Left lung (tissue), 10 donors: ENCODE measurements around the gene PKP4. TPM values are rescaled to one million over a fixed set of nuclear protein-coding genes. Genes with fewer than 3 reads are reported as not detected.

Experiments used
- ATAC-seq: fragments of 200-7000 bp; cut with Tn5 transposase; one replicate; pipeline ENCODE4 v1.9.1; 2020; ENCODE audit warnings: moderate library complexity
- DNase-seq, 4 donors: peaks; one replicate each; pipeline ENCODE4 v3.0.0-alpha.2; 2013 to 2020
- H3K27ac ChIP-seq, 2 donors: fragments of 200-600 bp; sonication (generic) in 1 of 2; one replicate each; pipeline versions ENCODE4 v1.5.0 to v1.8.0; 2020 to 2021
- H3K27me3 ChIP-seq, 2 donors: fragments of 200-600 bp; sonication (generic) in 1 of 2; one replicate each; pipeline versions ENCODE4 v1.5.0 to v1.8.0; 2020 to 2021
- H3K36me3 ChIP-seq, 2 donors: fragments of 200-600 bp; sonication (generic) in 1 of 2; one replicate each; pipeline versions ENCODE4 v1.5.0 to v1.8.0; 2020 to 2021
- H3K4me1 ChIP-seq, 2 donors: fragments of 200-600 bp; one replicate each; pipeline ENCODE4 v1.8.0; 2021
- H3K4me3 ChIP-seq, 2 donors: fragments of 200-600 bp; sonication (generic) in 1 of 2; one replicate each; pipeline versions ENCODE4 v1.5.0 to v1.8.0; 2020 to 2021; ENCODE audit warnings: mild to moderate bottlenecking in 1 of 2
- H3K9me3 ChIP-seq, 2 donors: fragments of 200-600 bp; sonication (generic) in 1 of 2; one replicate each; pipeline versions ENCODE4 v1.5.0 to v1.8.0; 2020 to 2021
- CTCF ChIP-seq, 2 donors: fragments of 200-600 bp; sonication (generic) in 1 of 2; IDR thresholded peaks; one replicate each; pipeline versions ENCODE4 v1.5.0 to v1.8.0; 2021; ENCODE audit warnings: antibody characterized with exemption in 2 of 2
- intact Hi-C, 2 donors: fragments of 100-400 bp; cut with DNase I; formaldehyde crosslinking; loops; one replicate each; pipeline versions ENCODE4 v1.11.2 to v1.14.2; 2022
- polyA plus RNA-seq, 6 donors: library from polyadenylated mRNA; unstranded; fragments of 120-200 nt; gene quantifications; one replicate each; pipeline ENCODE4 v1.2.1, GENCODE V29; 2013; ENCODE audit not compliant: insufficient read length in 6 of 6
- total RNA-seq, 2 donors: library from RNA; stranded (reverse); fragmentation: NEBNext Ultra II Directional; extraction: Animal tissue kit (Norgen Biotek cat#: 25700); gene quantifications; one replicate each; pipeline ENCODE4 v1.2.1, GENCODE V29; 2021
- donor health status: DM: no; HTN: yes; CAD: no.
- donor health status: DM: no; HTN: no; CAD: no.

PKP4 gene
- total and polyA plus RNA-seq, 8 donors = 48.3 to 129 (median 110) TPM

- peak in 1 of 4 donors; percentile 47 for DNase-seq
- Histone ChIP-seq H3K36me3 (no peaks in the 10 kb centered on the region), H3K9me3 (no peaks in the 10 kb centered on the region), H3K4me3 (no peak overlapping the region), H3K27me3 (no peaks in the 10 kb centered on the region), H3K4me1 (peaks cover 15 to 17% of the 10 kb centered on the region in 2 donors), H3K27ac (no peak overlapping the region)
- intact Hi-C loops = no loop called here
- peak; percentile 33 for ATAC-seq
- no peak for TF ChIP-seq CTCF (IDR thresholded peaks at IDR 0.05)
Observed at GRCh38 chr2:158722266-158723105, 265.7 kb downstream of the PKP4 start.

GRCh38 chr2:158723181-158723838 is 266.6 kb downstream of the PKP4 start:
- intact Hi-C loops = no loop called here
- Histone ChIP-seq H3K4me3 (no peak overlapping the region), H3K27me3 (no peaks in the 10 kb centered on the region), H3K27ac (peak overlapping the region; percentile 20 to 73), H3K4me1 (peaks cover 15 to 17% of the 10 kb centered on the region in 2 donors), H3K36me3 (no peaks in the 10 kb centered on the region), H3K9me3 (no peaks in the 10 kb centered on the region)
- peak; percentile 39 for ATAC-seq
- peak in 1 of 4 donors; percentile 59 for DNase-seq
- no peak for TF ChIP-seq CTCF (IDR thresholded peaks at IDR 0.05)

- H3K9me3 ChIP-seq = no peaks in the 10 kb centered on the region
- DNase-seq = no peak
- peaks cover 15 to 17% of the 10 kb centered on the region in 2 donors for H3K4me1 ChIP-seq
- ATAC-seq = peak; percentile 68
- peak overlapping the region; percentile 73 to 76 for H3K27ac ChIP-seq
- TF ChIP-seq CTCF (IDR thresholded peaks at IDR 0.05) = peak; percentile 15 to 24
- H3K27me3 ChIP-seq = no peaks in the 10 kb centered on the region
- H3K4me3 ChIP-seq = no peak overlapping the region
- no peaks in the 10 kb centered on the region for H3K36me3 ChIP-seq
- intact Hi-C loops = no loop called here
Observed at GRCh38 chr2:158723921-158724802, 267.4 kb downstream of the PKP4 start.

GRCh38 chr2:158724803-158725381 is 268.1 kb downstream of the PKP4 start:
- DNase-seq = peak in 2 of 4 donors; percentile 61 to 69
- Histone ChIP-seq H3K27ac (peak overlapping the region; percentile 73 to 76), H3K9me3 (no peaks in the 10 kb centered on the region), H3K4me3 (no peak overlapping the region), H3K36me3 (no peaks in the 10 kb centered on the region), H3K4me1 (peaks cover 15 to 17% of the 10 kb centered on the region in 2 donors), H3K27me3 (no peaks in the 10 kb centered on the region)
- TF ChIP-seq CTCF (IDR thresholded peaks at IDR 0.05) = no peak
- intact Hi-C loops = no loop called here
- ATAC-seq = peak; percentile 85
